GOT3 (cell line): ENCODE results near the gene ORC5.

ENCODE experiments used
- DNase-seq: peaks from one replicate; lab custom pipeline; 2025; ENCODE audit warnings: mixed read lengths; lab: John Stamatoyannopoulos, UW

ORC5 gene

DNA sequence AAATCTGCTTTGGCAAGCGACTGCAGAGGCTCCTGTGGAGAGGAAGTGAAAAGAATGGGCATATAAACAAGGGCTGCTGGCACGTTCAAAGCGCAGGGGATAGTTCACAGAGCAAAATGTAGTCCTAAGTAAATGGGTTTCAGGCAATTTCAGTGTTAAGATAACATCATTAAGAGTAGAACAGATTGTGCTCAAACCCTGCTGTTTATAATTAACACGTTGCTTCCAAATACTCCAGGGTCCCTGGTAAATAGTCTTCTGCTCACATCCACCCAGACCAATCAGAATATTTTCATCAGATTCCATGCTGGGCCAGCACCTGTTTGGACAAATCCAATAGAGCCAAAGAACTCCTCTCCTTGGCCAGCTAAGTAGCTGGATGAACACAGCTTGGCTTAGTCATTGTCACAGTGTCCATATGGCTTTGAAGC lies 81.4 kb downstream of the ORC5 start:
- no peak for DNase-seq

DNA sequence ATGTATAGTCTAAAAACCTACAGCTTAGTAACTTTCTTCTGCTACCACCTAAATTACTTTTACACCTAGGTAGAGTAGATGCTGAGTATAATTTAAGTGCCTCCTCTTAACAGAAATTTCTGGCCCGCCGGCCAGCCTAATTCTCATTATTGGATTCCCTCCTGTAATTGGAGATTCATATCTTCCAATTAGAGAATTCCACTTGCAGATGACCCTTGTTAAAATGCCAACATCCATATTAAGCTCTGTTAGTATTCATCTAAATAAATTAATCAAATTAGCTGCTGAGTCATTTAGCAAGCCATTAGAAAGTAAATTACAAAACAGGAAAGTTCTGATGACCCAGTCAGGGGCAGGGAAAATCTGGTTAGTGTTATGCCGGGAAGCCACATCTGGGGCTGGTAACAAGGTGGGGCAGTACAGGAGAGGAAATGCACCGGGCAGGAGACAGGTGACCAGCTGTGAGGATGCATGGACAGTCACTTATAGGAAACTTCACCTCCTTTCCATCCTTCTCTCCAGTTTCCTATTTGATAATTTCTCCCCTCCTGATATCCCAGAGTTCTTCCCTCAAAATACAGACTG lies 82.8 kb downstream of the ORC5 start:
- DNase-seq, result no peak

DNA sequence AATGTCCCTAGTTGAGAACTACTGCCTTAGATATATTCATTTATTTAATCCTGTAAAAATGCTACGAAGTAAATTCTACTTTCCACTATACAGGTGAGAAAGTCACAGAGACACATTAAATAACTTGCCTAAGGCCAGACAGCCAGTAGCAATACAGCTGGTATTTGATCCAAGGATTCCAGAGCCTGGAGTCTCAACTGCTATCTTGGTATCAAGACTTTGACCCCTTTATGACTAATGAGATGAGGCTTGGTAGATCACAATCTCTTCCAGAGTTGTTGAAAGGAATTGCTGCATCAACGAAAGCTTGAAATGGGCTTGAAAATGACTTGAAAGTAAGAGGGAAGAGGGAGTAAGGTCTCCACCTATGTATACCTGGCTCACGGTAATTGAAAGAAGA lies 83.3 kb downstream of the ORC5 start:
- DNase-seq, result no peak

DNA sequence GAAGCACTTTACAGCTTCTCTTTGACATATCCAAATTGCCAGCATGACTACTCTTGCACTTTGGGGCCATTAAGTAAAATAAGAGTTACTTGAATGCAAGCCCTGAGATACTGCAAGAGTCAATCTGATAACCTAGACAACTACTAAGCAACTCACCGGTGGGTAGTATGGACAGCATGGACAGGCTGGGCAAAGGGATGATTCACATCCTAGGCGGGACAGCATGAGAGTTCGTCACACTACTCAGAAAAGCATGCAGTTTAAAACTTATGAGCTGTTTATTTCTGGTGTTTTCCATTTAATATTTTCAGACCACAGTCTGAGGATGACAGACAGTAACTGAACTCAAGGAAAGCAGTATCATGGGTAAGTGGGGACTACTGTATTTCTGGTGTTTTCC lies 84.0 kb downstream of the ORC5 start:
- no peak for DNase-seq

DNA sequence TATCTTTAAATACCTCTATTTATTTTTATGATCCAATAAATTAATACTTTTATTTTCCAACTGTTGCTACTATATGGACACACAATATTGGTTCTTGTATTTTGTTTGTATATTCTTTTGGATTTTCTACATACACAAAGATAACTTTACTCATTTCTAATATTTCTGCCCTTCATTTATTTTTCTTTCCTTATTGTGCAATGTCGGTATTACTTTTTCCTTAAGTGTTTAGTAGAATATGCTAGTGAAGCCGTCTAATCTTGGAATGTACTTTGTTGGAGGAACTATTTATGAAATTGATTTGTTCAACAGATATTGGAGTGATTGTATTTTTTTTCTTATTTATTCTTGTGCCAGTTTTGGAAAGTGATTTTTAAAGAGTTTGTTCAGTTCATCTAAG lies 94.0 kb downstream of the ORC5 start:
- no peak for DNase-seq

DNA sequence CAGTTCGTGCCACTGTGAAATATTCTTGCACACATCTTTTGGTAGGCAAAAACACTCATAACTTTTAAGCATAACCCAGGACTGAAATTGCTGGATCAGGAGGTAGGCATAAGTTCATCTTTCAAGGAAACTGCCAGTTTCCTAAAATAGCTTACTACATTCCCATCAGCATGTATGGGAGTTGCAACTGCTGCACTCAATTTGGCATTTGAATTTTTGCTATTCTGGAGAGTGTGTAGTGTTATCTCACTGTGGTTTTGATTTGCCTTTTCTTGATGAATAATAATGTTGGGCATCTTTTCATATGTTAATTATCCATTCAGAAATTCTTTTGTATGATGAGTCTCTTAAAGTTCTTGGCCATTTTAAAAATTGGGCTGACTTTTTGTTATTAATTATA lies 95.2 kb downstream of the ORC5 start:
- no peak for DNase-seq

DNA sequence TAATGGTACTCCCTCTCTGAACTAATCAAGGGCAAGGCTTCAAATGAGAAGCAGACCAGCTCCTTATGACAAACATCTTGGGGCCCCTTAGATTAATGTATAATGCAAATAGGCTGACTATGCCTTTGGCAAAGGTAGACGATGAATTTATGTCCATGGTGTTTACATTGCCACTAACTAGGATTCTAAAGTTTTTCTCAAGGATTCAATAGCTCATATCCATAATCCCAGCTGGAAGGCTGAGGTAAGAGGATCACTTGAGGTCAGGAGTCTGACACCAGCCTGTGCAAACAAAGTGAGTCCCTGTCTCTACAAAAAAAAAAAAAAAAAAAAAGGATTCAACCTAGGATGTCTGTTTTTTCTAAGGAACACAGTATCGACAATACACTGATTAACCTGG lies 96.5 kb downstream of the ORC5 start:
- DNase-seq, result no peak

DNA sequence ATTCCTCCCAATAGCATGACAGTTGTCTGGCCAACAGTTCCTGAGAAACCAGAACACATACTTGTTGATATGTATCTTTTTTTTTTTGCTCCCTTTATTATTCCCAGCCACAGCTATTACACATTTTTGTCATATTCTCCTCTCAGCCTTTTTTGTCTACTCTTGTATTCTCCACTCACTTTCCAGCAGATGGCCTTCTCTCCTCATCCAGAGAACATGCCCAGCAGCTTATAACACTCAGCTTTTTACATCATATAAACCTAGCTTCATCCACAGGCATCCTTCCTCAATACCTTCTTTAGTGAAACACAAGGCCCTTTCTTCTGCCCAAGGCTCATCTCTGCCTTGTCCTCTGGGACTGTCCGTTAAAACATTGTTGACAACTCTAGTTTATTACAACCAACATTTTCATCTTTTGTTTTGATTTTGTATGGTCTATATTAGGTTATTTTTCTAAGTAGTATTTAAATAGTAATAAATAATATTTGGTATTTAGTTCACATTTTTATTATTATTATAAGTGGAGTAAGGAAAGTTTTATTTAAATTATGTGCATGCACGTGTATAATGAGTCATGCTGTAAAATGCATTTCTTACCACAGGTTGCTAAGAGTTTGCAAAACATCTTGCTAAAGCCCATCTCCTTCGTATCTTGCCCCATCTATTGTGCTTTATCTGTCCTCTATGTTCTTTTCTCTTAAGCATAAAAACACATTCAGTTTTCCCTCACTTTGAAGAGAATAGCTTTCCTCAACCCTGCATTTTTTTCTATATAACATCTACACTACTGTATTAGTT lies 101.5 kb downstream of the ORC5 start:
- DNase-seq, result no peak

DNA sequence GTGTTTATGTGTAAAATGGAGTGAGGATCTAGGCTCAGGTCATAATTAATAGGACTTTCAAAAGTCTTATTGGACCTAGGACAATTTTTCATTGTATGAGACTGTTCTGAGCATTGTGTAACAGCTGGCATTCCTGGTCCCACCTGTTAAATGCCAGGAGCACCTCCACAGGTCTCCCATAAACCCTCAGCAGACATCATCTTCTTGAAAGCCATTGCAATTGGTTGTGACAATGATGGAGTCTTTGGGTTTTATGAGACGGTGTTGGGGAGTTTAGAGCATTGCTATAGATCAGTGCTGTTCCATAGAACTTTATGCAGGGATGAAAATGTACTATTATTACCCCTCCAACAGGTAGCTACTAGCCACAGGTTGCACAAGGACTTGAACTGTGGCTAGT lies 108.9 kb downstream of the ORC5 start:
- DNase-seq, result no peak

DNA sequence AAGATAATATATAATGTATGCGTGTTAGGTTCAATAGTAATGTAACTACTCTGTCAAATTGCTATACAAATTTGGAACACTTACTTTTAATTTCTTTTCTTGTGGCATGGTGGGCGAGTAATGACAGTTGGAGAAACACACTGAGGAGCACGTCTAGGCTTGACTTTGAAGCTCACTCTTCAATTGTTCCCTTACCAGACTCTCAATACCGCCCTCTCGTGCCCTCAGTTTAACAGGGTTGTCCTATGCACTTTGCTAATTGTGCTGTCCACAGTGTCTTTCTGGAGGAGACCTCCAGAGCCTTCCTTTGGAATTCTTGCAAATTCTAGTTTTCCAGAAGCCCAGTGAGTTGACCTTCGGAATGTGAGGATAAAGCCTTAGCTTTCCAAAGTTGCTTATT lies 111.1 kb downstream of the ORC5 start:
- DNase-seq, result no peak

DNA sequence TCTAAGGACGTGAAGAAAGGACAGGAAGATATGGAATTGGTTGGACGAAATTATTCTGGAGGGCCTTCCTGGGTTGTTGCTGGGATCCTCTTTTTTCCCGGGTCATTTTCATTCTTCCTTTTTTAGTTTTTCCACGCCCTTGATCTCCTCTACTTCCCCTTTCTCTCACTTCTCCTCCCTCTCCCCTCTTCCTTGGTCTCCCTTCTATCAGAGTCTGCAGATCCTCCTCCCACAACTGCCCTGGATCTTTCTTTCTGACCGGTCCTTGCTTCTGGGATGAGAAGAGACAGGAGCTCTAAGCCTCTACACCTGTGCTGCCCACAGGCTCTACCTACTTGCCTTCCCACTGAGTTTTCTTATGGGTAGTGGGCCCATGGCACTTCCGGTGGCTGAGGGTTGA lies 114.7 kb downstream of the ORC5 start:
- DNase-seq, result no peak

DNA sequence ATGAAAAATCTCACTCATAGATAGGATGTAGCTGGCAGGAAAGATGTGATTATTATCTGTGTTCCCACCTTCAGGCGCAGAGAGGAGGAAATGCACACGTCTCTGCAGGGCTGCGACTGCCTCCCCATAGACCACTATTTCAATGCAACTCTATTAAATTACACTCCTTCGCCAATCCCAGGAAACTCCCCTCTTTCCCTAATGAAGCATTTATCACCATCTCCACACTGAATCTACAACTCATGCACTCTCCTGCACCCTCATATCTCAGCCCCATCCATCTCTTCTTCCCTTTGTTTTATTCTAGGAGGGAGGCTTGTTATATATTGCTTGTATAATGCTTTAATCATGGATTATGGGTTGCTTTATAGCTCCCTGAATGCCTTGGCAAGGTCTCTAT lies 116.6 kb downstream of the ORC5 start:
- DNase-seq, result no peak

DNA sequence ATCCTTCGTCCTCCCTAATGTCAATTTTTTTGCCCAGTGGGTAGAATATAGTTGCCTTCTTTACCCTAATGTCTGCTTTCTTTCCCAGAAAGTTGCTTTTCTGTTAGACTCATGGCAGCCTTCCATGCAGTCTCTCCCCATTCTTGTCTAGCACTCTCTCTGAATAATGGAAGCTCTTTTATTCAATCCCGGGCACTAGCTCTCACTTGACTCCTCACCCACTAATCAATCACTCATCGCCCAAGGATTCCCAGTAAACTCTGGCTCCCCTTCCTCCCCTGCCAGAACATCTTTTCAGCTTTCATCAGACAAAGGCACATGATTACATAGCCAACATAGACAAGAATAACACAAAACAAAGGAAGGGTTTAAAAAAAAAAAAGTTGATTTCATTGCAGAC lies 118.2 kb downstream of the ORC5 start:
- DNase-seq, result no peak

DNA sequence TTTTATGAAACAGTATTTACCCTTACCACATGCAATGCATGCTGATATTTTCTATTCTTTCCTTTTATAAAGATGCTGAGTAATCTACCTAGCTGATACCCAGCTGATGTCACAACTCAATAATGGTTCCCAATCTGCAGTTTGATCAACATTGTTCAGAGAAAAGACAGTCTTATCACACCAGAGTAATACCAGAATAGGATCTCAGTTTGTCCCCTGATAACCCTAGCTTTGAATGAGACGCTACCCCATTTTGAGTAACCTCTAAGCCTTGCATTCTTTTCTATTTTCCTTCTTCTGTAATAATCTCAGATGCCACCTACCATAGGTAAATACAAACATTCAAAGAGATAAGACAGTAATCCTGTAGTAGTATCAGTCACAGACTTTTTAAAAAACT lies 118.8 kb downstream of the ORC5 start:
- DNase-seq, result no peak
